H1 (cell line): Measurements from ENCODE around the gene LOXHD1. TPM values are rescaled to one million over a fixed set of nuclear protein-coding genes. Genes with fewer than 3 reads are reported as not detected.

Source experiments
- CTCF ChIA-PET: fragments of 300-600 bp; sonication (Branson Sonifier 250); formaldehyde crosslinking; loops from one replicate; lab custom pipeline; 2021; ENCODE audit not compliant: partially characterized antibody; lab: Charles Lee
- POLR2A ChIA-PET: fragments of 300-600 bp; sonication (Branson Sonifier 250); formaldehyde crosslinking; loops from one replicate; lab custom pipeline; 2021; ENCODE audit warnings: inconsistent platforms; ENCODE audit not compliant: partially characterized antibody; lab: Charles Lee
- DNase-seq, 2 experiments: peaks; one replicate each; pipeline versions ENCODE4 v3.0.0 to v3.0.0-alpha.2; 2010 to 2022; ENCODE audit warnings: low spot score in 2 of 2, low read depth in 1 of 2, mixed read lengths in 1 of 2
- FAIRE-seq: peaks from 2 replicates; lab custom pipeline; 2011; peaks lifted over from hg19 to GRCh38; lab: Jason Lieb, UNC
- H2AFZ ChIP-seq: 2 replicates; pipeline ENCODE4 v1.8.1; 2012; ENCODE audit warnings: low read length, inconsistent platforms
- H2AK5ac ChIP-seq: 2 replicates; pipeline ENCODE4 v1.6.1; 2013; ENCODE audit warnings: low read depth, low read length
- H2BK120ac ChIP-seq: replicated peaks from 2 replicates; pipeline ENCODE3; 2013; ENCODE audit warnings: low read depth, low read length, inconsistent platforms
- H2BK12ac ChIP-seq: 2 replicates; pipeline ENCODE4 v1.6.1; 2013; ENCODE audit warnings: low read depth, low read length
- H2BK15ac ChIP-seq: 2 replicates; pipeline ENCODE4 v1.6.1; 2013; ENCODE audit warnings: low read length
- H2BK20ac ChIP-seq: 2 replicates; pipeline ENCODE4 v1.6.1; 2013; ENCODE audit warnings: low read length
- H2BK5ac ChIP-seq: 2 replicates; pipeline ENCODE4 v1.6.1; 2013; ENCODE audit warnings: low read depth, low read length
- H3K14ac ChIP-seq: 2 replicates; pipeline ENCODE4 v1.6.1; 2013; ENCODE audit warnings: inconsistent platforms; ENCODE audit not compliant: insufficient read length
- H3K18ac ChIP-seq: 2 replicates; pipeline ENCODE4 v1.6.1; 2013; ENCODE audit warnings: low read length; ENCODE audit errors: extremely low read depth
- H3K23ac ChIP-seq: 2 replicates; pipeline ENCODE4 v1.6.1; 2013; ENCODE audit warnings: inconsistent platforms; ENCODE audit not compliant: insufficient read length
- H3K23me2 ChIP-seq: 2 replicates; pipeline ENCODE4 v1.6.1; 2013; ENCODE audit warnings: low read depth, low read length
- H3K27ac ChIP-seq: 2 replicates; pipeline ENCODE4 v1.6.1; 2011; ENCODE audit warnings: low read depth, low read length, inconsistent platforms
- H3K27me3 ChIP-seq, 4 experiments: replicated peaks in 1 of 4; 1 replicate in 1 of 4; 2 replicates in 3 of 4; pipeline versions ENCODE4 v1.6.1 to v1.8.1; 2011 to 2013; ENCODE audit warnings: low read length in 3 of 4, mild to moderate bottlenecking in 3 of 4, inconsistent platforms in 2 of 4, mixed read lengths in 2 of 4, moderate library complexity in 1 of 4; ENCODE audit not compliant: control insufficient read depth in 3 of 4, insufficient read depth in 3 of 4; ENCODE audit errors: extremely low read depth in 1 of 4
- H3K36me3 ChIP-seq, 4 experiments: 2 replicates each; pipeline versions ENCODE4 v1.6.1 to v1.8.1; 2011 to 2013; ENCODE audit warnings: mild to moderate bottlenecking in 4 of 4, low read length in 3 of 4, moderate library complexity in 2 of 4, control low read depth in 1 of 4, inconsistent platforms in 1 of 4; ENCODE audit not compliant: insufficient read depth in 4 of 4, control insufficient read depth in 2 of 4
- H3K4ac ChIP-seq: replicated peaks from 2 replicates; pipeline ENCODE3; 2013; ENCODE audit warnings: low read length, low read depth, mixed read lengths, inconsistent platforms; ENCODE audit not compliant: insufficient read length
- H3K4me1 ChIP-seq, 4 experiments: replicated peaks in 1 of 4; 1 replicate in 1 of 4; 2 replicates in 3 of 4; pipeline versions ENCODE4 v1.6.1 to v1.8.1; 2011 to 2013; ENCODE audit warnings: low read length in 3 of 4, inconsistent platforms in 2 of 4, mixed read lengths in 1 of 4; ENCODE audit not compliant: insufficient read depth in 4 of 4, control insufficient read depth in 3 of 4
- H3K4me2 ChIP-seq, 2 experiments: 2 replicates each; pipeline versions ENCODE4 v1.6.1 to v1.8.1; 2011 to 2013; ENCODE audit warnings: low read depth in 2 of 2, low read length in 2 of 2, control low read depth in 1 of 2, inconsistent platforms in 1 of 2, mild to moderate bottlenecking in 1 of 2; ENCODE audit not compliant: insufficient read depth in 1 of 2
- H3K4me3 ChIP-seq, 4 experiments: fragments of 200-600, 300-600 bp in 1 of 4; sonication (generic), shearing (Covaris generic), sonication (Bioruptor Twin) in 1 of 4; 2 replicates each; pipeline versions ENCODE4 v1.5.1 to v1.8.1; 2011 to 2016; ENCODE audit warnings: low read length in 4 of 4, low read depth in 3 of 4, control low read depth in 2 of 4, inconsistent platforms in 2 of 4, mild to moderate bottlenecking in 2 of 4, mixed read lengths in 1 of 4, moderate library complexity in 1 of 4; ENCODE audit not compliant: insufficient read depth in 2 of 4; ENCODE audit errors: extremely low read depth in 1 of 4
- H3K56ac ChIP-seq: replicated peaks from 2 replicates; pipeline ENCODE3; 2013; ENCODE audit warnings: low read depth, mild to moderate bottlenecking, mixed read lengths, low read length, inconsistent platforms; ENCODE audit not compliant: insufficient read length
- H3K79me1 ChIP-seq: 2 replicates; pipeline ENCODE4 v1.6.1; 2013; ENCODE audit warnings: low read depth, low read length, control low read depth
- H3K79me2 ChIP-seq, 2 experiments: 2 replicates each; pipeline versions ENCODE4 v1.6.1 to v1.8.1; 2012 to 2013; ENCODE audit warnings: low read length in 2 of 2, mild to moderate bottlenecking in 2 of 2, inconsistent platforms in 1 of 2; ENCODE audit not compliant: insufficient read depth in 2 of 2, control insufficient read depth in 1 of 2
- H3K9ac ChIP-seq, 4 experiments: replicated peaks in 1 of 4; 1 replicate in 1 of 4; 2 replicates in 3 of 4; pipeline versions ENCODE4 v1.6.1 to v1.8.1; 2011 to 2013; ENCODE audit warnings: low read depth in 3 of 4, low read length in 3 of 4, control low read depth in 2 of 4, mild to moderate bottlenecking in 2 of 4, moderate library complexity in 2 of 4, inconsistent platforms in 1 of 4; ENCODE audit errors: extremely low read depth in 1 of 4
- H3K9me3 ChIP-seq, 2 experiments: 2 replicates each; pipeline versions ENCODE4 v1.6.1 to v1.8.1; 2012 to 2013; ENCODE audit warnings: mild to moderate bottlenecking in 2 of 2, moderate library complexity in 2 of 2, control low read depth in 1 of 2, inconsistent platforms in 1 of 2, low read depth in 1 of 2, low read length in 1 of 2, mixed read lengths in 1 of 2; ENCODE audit not compliant: insufficient read depth in 2 of 2
- H4K20me1 ChIP-seq, 2 experiments: replicated peaks in 1 of 2; 2 replicates each; pipeline versions ENCODE3 to v1.8.1; 2011 to 2013; ENCODE audit warnings: inconsistent platforms in 2 of 2, low read length in 2 of 2, mild to moderate bottlenecking in 1 of 2; ENCODE audit not compliant: insufficient read depth in 2 of 2, control insufficient read depth in 1 of 2
- H4K5ac ChIP-seq: 2 replicates; pipeline ENCODE4 v1.6.1; 2013; ENCODE audit warnings: low read length, low read depth, mixed read lengths, inconsistent platforms; ENCODE audit not compliant: insufficient read length
- H4K8ac ChIP-seq: 2 replicates; pipeline ENCODE4 v1.8.0; 2013; ENCODE audit warnings: mild to moderate bottlenecking, moderate library complexity, low read length, inconsistent platforms; ENCODE audit not compliant: insufficient read depth; ENCODE audit errors: extremely low read depth
- H4K91ac ChIP-seq: replicated peaks from 2 replicates; pipeline ENCODE3; 2013; ENCODE audit warnings: low read length, mixed read lengths, inconsistent platforms; ENCODE audit not compliant: insufficient read length
- FOSL1 ChIP-seq: IDR thresholded peaks from 2 replicates; pipeline ENCODE4 v1.6.1; 2011; ENCODE audit warnings: mild to moderate bottlenecking, low read depth, low read length, moderate library complexity; ENCODE audit not compliant: insufficient read depth
- KDM5A ChIP-seq: fragments of 200-600 bp; IDR thresholded peaks from 2 replicates; pipeline ENCODE4 v1.7.1; 2012; ENCODE audit warnings: mild to moderate bottlenecking, low read length, inconsistent platforms, mixed read lengths
- NANOG ChIP-seq: IDR thresholded peaks from 2 replicates; pipeline ENCODE4 v1.6.1; 2011; ENCODE audit warnings: low read length, low read depth, mild to moderate bottlenecking, inconsistent platforms; ENCODE audit not compliant: insufficient read depth, poor library complexity, severe bottlenecking
- POLR2AphosphoS5 ChIP-seq: IDR thresholded peaks from 2 replicates; pipeline ENCODE4 v1.6.1; 2011; ENCODE audit warnings: low read depth, low read length
- RFX5 ChIP-seq: IDR thresholded peaks from 2 replicates; pipeline ENCODE4 v1.6.1; 2011; ENCODE audit warnings: low read depth, low read length, improper control_type of control experiment, borderline replicate concordance
- SP1 ChIP-seq: IDR thresholded peaks from 2 replicates; pipeline ENCODE4 v1.6.1; 2011; ENCODE audit warnings: low read depth, low read length
- SP4 ChIP-seq: IDR thresholded peaks from 2 replicates; pipeline ENCODE4 v1.6.1; 2012; ENCODE audit warnings: low read length, inconsistent platforms
- SRF ChIP-seq: IDR thresholded peaks from 2 replicates; pipeline ENCODE4 v1.6.1; 2011; ENCODE audit warnings: mild to moderate bottlenecking, low read depth, low read length, moderate library complexity
- TEAD4 ChIP-seq: IDR thresholded peaks from 2 replicates; pipeline ENCODE4 v1.6.1; 2012; ENCODE audit warnings: low read depth, low read length, inconsistent platforms, mixed read lengths
- YY1 ChIP-seq: IDR thresholded peaks from 2 replicates; pipeline ENCODE4 v1.6.1; 2011; ENCODE audit warnings: low read depth, mild to moderate bottlenecking, low read length
- WGBS, 2 experiments: shearing (Covaris generic) in 1 of 2; methylation state at CpG; one replicate each; pipeline versions ENCODE4 v1.1.6 to v1.1.7; 2013 to 2015; ENCODE audit warnings: low lambda C conversion rate in 2 of 2, mixed read lengths in 2 of 2, inconsistent platforms in 1 of 2, low coverage in 1 of 2, missing lambda C conversion rate in 1 of 2; ENCODE audit not compliant: insufficient replicate concordance in 2 of 2, insufficient coverage in 1 of 2, insufficient read length in 1 of 2; ENCODE audit errors: extremely low coverage in 1 of 2, missing lambda C conversion rate in 1 of 2; 5-methylcytosine and 5-hydroxymethylcytosine counted together
- polyA plus RNA-seq, 7 experiments: library from polyadenylated mRNA; depleted of rRNA in 3 of 7; stranded (reverse) in 5 of 7; unstranded in 2 of 7; fragments of >200 nt in 5 of 7; fragments of 200-250 nt in 2 of 7; gene quantifications; 1 replicate in 5 of 7; 2 replicates in 1 of 7; 4 replicates in 1 of 7; pipeline versions ENCODE4 v1.2.1 to v1.2.3, GENCODE V29; 2011 to 2013; ENCODE audit warnings: missing spikeins in 2 of 7, mixed read lengths in 2 of 7
- total RNA-seq: library from RNA; stranded (reverse); fragmentation: NEBNext Ultra II Directional; extraction: Animal tissue kit (Norgen Biotek cat#: 25700); gene quantifications from 2 replicates; pipeline ENCODE4 v1.2.1, GENCODE V29; 2021

Gene LOXHD1
- total and polyA plus RNA-seq, 2 of the 8 experiments (the other 6 are each of a cell fraction or from before 2014, with no cell fraction given), result 0.02 TPM; not detected in 1

- Histone ChIP-seq H3K36me3 (no peaks in the 10 kb centered on the region), H2BK5ac (no peak overlapping the region), H3K9ac (no peak overlapping the region), H3K18ac (no peak overlapping the region), H2AK5ac (no peak overlapping the region), H3K23ac (no peak overlapping the region), H4K20me1 (no peaks in the 10 kb centered on the region), H3K27me3 (no peaks in the 10 kb centered on the region), H3K4me1 (peaks cover 0 to 3% (median 0%) of the 10 kb centered on the region in 4 experiments; a peak in 1 of 7 replicates), H4K8ac (no peak overlapping the region), H3K4ac (no peak overlapping the region), H3K27ac (no peak overlapping the region), H4K91ac (no peak overlapping the region), H2BK20ac (no peak overlapping the region), H2AFZ (no peak overlapping the region), H2BK120ac (no peak overlapping the region), H3K14ac (no peak overlapping the region), H3K4me2 (no peak overlapping the region), H3K79me1 (no peaks in the 10 kb centered on the region), H3K23me2 (no peaks in the 10 kb centered on the region), H3K9me3 (no peaks in the 10 kb centered on the region), H4K5ac (no peak overlapping the region), H2BK12ac (peak overlapping the region; percentile 20; the same call in 1 of the 2 replicates), H3K4me3 (no peak overlapping the region), H3K56ac (no peak overlapping the region), H3K79me2 (no peaks in the 10 kb centered on the region), H2BK15ac (no peak overlapping the region)
- CTCF ChIA-PET, result interaction anchor here (0.8 to 5.6 kb wide), 14 partner anchors 13 to 341 kb away, joined by 3 to 64 read pairs (median 4); partner anchors contain the start of gene LOXHD1
- 90% methylated on average over 4 of the region's 4 CpGs; no CpG with 5 or more reads in 1 of the 2 experiments for WGBS, 2 experiments
- DNase-seq (peak in 1 of 2 experiments; percentile 33), FAIRE-seq (no peak)
- POLR2A ChIA-PET, result no interaction called here
- TF ChIP-seq POLR2AphosphoS5 (no peak), SP1 (no peak), YY1 (no peak), TEAD4 (no peak), SP4 (no peak), FOSL1 (no peak), NANOG (no peak), SRF (no peak), RFX5 (no peak), KDM5A (no peak)
Measured at GRCh38 chr18:46622451-46622850, 34.6 kb downstream of the LOXHD1 start.
